Liver (tissue), 9 donors: ENCODE data around the gene HRC. TPM values are rescaled to one million over a fixed set of nuclear protein-coding genes. Genes with fewer than 3 reads are reported as not detected.

Source experiments
- DNase-seq: peaks from one replicate; pipeline ENCODE4 v3.0.0-alpha.2; 2017; ENCODE audit warnings: low spot score
- H3K27ac ChIP-seq, 2 donors: one replicate each; pipeline ENCODE4 v1.7.0; 2013; ENCODE audit warnings: inconsistent platforms in 2 of 2, low read length in 2 of 2, control low read depth in 1 of 2, low read depth in 1 of 2, mild to moderate bottlenecking in 1 of 2
- H3K27me3 ChIP-seq, 4 donors: one replicate each; pipeline versions ENCODE4 v1.6.1 to v1.7.0; 2013; ENCODE audit warnings: low read length in 3 of 4, inconsistent platforms in 1 of 4, mild to moderate bottlenecking in 1 of 4, moderate library complexity in 1 of 4; ENCODE audit not compliant: control insufficient read depth in 4 of 4, insufficient read depth in 4 of 4
- H3K36me3 ChIP-seq, 4 donors: one replicate each; pipeline versions ENCODE4 v1.6.1 to v1.7.0; 2013; ENCODE audit warnings: low read length in 3 of 4, mild to moderate bottlenecking in 3 of 4, low read depth in 1 of 4, moderate library complexity in 1 of 4; ENCODE audit not compliant: control insufficient read depth in 4 of 4, insufficient read depth in 3 of 4
- H3K4me1 ChIP-seq, 4 donors: one replicate each; pipeline versions ENCODE4 v1.6.1 to v1.7.0; 2013; ENCODE audit warnings: low read length in 3 of 4, mild to moderate bottlenecking in 3 of 4, moderate library complexity in 1 of 4; ENCODE audit not compliant: control insufficient read depth in 4 of 4, insufficient read depth in 4 of 4
- H3K4me3 ChIP-seq, 3 donors: one replicate each; pipeline versions ENCODE4 v1.6.1 to v1.7.0; 2013; ENCODE audit warnings: low read length in 3 of 3, control low read depth in 1 of 3, low read depth in 1 of 3, mild to moderate bottlenecking in 1 of 3
- H3K9ac ChIP-seq, 2 donors: one replicate each; pipeline ENCODE4 v1.7.0; 2013; ENCODE audit warnings: low read length in 2 of 2, mild to moderate bottlenecking in 2 of 2, moderate library complexity in 2 of 2, control low read depth in 1 of 2, low read depth in 1 of 2
- H3K9me3 ChIP-seq, 4 donors: one replicate each; pipeline versions ENCODE4 v1.6.1 to v1.7.0; 2013; ENCODE audit warnings: low read length in 3 of 4; ENCODE audit not compliant: control insufficient read depth in 4 of 4
- EGR1 ChIP-seq, 2 donors: IDR thresholded peaks; 2 replicates each; pipeline ENCODE4 v1.6.1; 2016 to 2018; ENCODE audit warnings: antibody characterized with exemption in 2 of 2, low read depth in 2 of 2
- FOXA1 ChIP-seq: IDR thresholded peaks from 2 replicates; pipeline ENCODE4 v1.6.1; 2016; ENCODE audit warnings: antibody characterized with exemption
- FOXA2 ChIP-seq: IDR thresholded peaks from 2 replicates; pipeline ENCODE4 v1.6.1; 2016; ENCODE audit warnings: antibody characterized with exemption
- GABPA ChIP-seq, 2 donors: IDR thresholded peaks in 1 of 2; conservative IDR thresholded peaks in 1 of 2; 2 replicates each; pipeline ENCODE4 v1.6.1; 2016; ENCODE audit warnings: antibody characterized with exemption in 2 of 2, mild to moderate bottlenecking in 1 of 2, moderate library complexity in 1 of 2
- HNF4A ChIP-seq, 2 donors: conservative IDR thresholded peaks; 2 replicates each; pipeline ENCODE4 v1.6.1; 2016; ENCODE audit warnings: antibody characterized with exemption in 2 of 2, mild to moderate bottlenecking in 2 of 2
- HNF4G ChIP-seq: IDR thresholded peaks from 2 replicates; pipeline ENCODE4 v1.6.1; 2016; ENCODE audit warnings: antibody characterized with exemption
- JUND ChIP-seq, 2 donors: IDR thresholded peaks; 2 replicates each; pipeline ENCODE4 v1.6.1; 2016; ENCODE audit warnings: antibody characterized with exemption in 2 of 2
- NR2F2 ChIP-seq: IDR thresholded peaks from 2 replicates; pipeline ENCODE4 v1.6.1; 2016; ENCODE audit warnings: antibody characterized with exemption
- RAD21 ChIP-seq, 2 donors: IDR thresholded peaks; 2 replicates each; pipeline ENCODE4 v1.6.1; 2016; ENCODE audit warnings: antibody characterized with exemption in 2 of 2, mild to moderate bottlenecking in 2 of 2
- RXRA ChIP-seq, 2 donors: IDR thresholded peaks; 2 replicates each; pipeline ENCODE4 v1.6.1; 2017 to 2018; ENCODE audit warnings: antibody characterized with exemption in 2 of 2, mild to moderate bottlenecking in 1 of 2
- SP1 ChIP-seq: IDR thresholded peaks from 2 replicates; pipeline ENCODE4 v1.6.1; 2018; ENCODE audit warnings: antibody characterized with exemption, mild to moderate bottlenecking
- TAF1 ChIP-seq: conservative IDR thresholded peaks from 2 replicates; pipeline ENCODE4 v1.6.1; 2016; ENCODE audit warnings: antibody characterized with exemption, mild to moderate bottlenecking
- YY1 ChIP-seq: IDR thresholded peaks from 2 replicates; pipeline ENCODE4 v1.6.1; 2016; ENCODE audit warnings: antibody characterized with exemption, mild to moderate bottlenecking
- WGBS: extraction: QIAGEN DNeasy Blood & Tissue Kit; methylation state at CpG from one replicate; pipeline ENCODE4 v1.1.7; 2013; 5-methylcytosine and 5-hydroxymethylcytosine counted together
- polyA plus RNA-seq, 2 donors: library from polyadenylated mRNA; stranded (reverse) in 1 of 2; unstranded in 1 of 2; fragments of 200-250 nt in 1 of 2; fragments of >200 nt in 1 of 2; fragmentation: Nextera tagmentation in 1 of 2; extraction: Ambion mirVana in 1 of 2; gene quantifications; one replicate each; pipeline versions ENCODE4 v1.2.1 to v1.2.3, GENCODE V29; 2013 to 2015
- total RNA-seq, 2 donors: library from RNA; depleted of rRNA; stranded (reverse); fragments of >200 nt; gene quantifications; one replicate each; pipeline ENCODE4 v1.2.3, GENCODE V29; 2014
- TF ChIP-seq, protein P1 (sequence below): IDR thresholded peaks from 2 replicates; pipeline ENCODE4 v1.6.1; 2016; ENCODE audit warnings: antibody characterized with exemption
- TF ChIP-seq, protein P2 (sequence below): fragments of 150-350 bp; IDR thresholded peaks from 2 replicates; pipeline ENCODE4 v1.5.1; 2017; ENCODE audit warnings: improper control_type of control experiment, low read depth, low read length; ENCODE audit not compliant: missing input control
- TF ChIP-seq, protein P3 (sequence below): IDR thresholded peaks from 2 replicates; pipeline ENCODE4 v1.6.1; 2016; ENCODE audit warnings: antibody characterized with exemption, mild to moderate bottlenecking
- TF ChIP-seq, protein P4 (sequence below): IDR thresholded peaks from 2 replicates; pipeline ENCODE4 v1.6.1; 2016; ENCODE audit warnings: antibody characterized with exemption
- TF ChIP-seq, protein P5 (sequence below): IDR thresholded peaks from 2 replicates; pipeline ENCODE4 v1.6.1; 2016; ENCODE audit warnings: antibody characterized with exemption
- donor health status: healthy.
- donor health status: healthy.
- donor health status: healthy.
- donor health status: healthy.
- donor health status: healthy.

The HRC gene
- total and polyA plus RNA-seq, 4 donors: 0.25 to 1.2 (median 0.84) TPM

DNA sequence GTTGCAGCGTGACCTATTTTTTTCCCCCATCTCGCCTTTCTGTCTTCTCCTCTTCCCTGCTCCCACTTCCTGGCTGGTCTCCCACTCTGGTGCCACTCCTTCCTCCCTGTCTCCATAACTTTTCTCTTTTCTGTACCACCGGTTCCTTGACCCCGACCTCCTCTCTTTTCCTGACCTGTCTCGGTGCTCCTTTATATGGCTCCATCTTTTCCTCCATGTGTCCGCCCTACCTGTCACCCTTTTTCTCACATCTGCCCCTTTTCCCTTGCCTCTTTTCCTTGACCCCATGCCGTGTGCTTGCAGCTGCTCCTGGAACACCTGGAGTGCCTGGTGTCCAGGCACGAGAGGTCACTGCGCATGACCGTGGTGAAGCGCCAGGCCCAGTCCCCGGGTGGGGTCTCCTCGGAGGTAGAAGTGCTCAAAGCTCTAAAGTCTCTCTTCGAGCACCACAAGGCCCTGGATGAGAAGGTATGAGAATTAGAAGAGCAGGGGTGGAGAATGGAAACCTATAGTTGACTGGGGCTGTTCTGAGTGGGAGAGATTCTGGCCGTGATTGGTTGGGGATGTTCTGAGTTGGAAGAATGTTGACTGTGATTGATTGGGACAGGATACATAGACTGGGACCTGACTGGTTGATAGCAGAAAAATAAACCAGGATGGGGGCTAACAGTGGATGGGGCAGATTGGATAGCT lies 26.5 kb downstream of the HRC start:
- TF ChIP-seq, protein P1, sequence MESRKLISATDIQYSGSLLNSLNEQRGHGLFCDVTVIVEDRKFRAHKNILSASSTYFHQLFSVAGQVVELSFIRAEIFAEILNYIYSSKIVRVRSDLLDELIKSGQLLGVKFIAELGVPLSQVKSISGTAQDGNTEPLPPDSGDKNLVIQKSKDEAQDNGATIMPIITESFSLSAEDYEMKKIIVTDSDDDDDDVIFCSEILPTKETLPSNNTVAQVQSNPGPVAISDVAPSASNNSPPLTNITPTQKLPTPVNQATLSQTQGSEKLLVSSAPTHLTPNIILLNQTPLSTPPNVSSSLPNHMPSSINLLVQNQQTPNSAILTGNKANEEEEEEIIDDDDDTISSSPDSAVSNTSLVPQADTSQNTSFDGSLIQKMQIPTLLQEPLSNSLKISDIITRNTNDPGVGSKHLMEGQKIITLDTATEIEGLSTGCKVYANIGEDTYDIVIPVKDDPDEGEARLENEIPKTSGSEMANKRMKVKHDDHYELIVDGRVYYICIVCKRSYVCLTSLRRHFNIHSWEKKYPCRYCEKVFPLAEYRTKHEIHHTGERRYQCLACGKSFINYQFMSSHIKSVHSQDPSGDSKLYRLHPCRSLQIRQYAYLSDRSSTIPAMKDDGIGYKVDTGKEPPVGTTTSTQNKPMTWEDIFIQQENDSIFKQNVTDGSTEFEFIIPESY: no peak
- TF ChIP-seq GABPA (IDR thresholded peaks at IDR 0.05 in 1 of 2, conservative IDR thresholded peaks at IDR 0.05 in 1 of 2) (no peak), RXRA (IDR thresholded peaks at IDR 0.05) (no peak), EGR1 (IDR thresholded peaks at IDR 0.05; ENCODE audit: low read depth in 2 of 2) (no peak), HNF4G (no peak), TAF1 (no peak), HNF4A (conservative IDR thresholded peaks at IDR 0.05) (no peak), FOXA1 (no peak), RAD21 (IDR thresholded peaks at IDR 0.05) (no peak), YY1 (no peak), NR2F2 (no peak), FOXA2 (no peak), SP1 (no peak), JUND (IDR thresholded peaks at IDR 0.05) (no peak)
- TF ChIP-seq, protein P2, sequence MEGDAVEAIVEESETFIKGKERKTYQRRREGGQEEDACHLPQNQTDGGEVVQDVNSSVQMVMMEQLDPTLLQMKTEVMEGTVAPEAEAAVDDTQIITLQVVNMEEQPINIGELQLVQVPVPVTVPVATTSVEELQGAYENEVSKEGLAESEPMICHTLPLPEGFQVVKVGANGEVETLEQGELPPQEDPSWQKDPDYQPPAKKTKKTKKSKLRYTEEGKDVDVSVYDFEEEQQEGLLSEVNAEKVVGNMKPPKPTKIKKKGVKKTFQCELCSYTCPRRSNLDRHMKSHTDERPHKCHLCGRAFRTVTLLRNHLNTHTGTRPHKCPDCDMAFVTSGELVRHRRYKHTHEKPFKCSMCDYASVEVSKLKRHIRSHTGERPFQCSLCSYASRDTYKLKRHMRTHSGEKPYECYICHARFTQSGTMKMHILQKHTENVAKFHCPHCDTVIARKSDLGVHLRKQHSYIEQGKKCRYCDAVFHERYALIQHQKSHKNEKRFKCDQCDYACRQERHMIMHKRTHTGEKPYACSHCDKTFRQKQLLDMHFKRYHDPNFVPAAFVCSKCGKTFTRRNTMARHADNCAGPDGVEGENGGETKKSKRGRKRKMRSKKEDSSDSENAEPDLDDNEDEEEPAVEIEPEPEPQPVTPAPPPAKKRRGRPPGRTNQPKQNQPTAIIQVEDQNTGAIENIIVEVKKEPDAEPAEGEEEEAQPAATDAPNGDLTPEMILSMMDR: no peak
- TF ChIP-seq, protein P3, sequence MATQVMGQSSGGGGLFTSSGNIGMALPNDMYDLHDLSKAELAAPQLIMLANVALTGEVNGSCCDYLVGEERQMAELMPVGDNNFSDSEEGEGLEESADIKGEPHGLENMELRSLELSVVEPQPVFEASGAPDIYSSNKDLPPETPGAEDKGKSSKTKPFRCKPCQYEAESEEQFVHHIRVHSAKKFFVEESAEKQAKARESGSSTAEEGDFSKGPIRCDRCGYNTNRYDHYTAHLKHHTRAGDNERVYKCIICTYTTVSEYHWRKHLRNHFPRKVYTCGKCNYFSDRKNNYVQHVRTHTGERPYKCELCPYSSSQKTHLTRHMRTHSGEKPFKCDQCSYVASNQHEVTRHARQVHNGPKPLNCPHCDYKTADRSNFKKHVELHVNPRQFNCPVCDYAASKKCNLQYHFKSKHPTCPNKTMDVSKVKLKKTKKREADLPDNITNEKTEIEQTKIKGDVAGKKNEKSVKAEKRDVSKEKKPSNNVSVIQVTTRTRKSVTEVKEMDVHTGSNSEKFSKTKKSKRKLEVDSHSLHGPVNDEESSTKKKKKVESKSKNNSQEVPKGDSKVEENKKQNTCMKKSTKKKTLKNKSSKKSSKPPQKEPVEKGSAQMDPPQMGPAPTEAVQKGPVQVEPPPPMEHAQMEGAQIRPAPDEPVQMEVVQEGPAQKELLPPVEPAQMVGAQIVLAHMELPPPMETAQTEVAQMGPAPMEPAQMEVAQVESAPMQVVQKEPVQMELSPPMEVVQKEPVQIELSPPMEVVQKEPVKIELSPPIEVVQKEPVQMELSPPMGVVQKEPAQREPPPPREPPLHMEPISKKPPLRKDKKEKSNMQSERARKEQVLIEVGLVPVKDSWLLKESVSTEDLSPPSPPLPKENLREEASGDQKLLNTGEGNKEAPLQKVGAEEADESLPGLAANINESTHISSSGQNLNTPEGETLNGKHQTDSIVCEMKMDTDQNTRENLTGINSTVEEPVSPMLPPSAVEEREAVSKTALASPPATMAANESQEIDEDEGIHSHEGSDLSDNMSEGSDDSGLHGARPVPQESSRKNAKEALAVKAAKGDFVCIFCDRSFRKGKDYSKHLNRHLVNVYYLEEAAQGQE: no peak
- TF ChIP-seq, protein P4, sequence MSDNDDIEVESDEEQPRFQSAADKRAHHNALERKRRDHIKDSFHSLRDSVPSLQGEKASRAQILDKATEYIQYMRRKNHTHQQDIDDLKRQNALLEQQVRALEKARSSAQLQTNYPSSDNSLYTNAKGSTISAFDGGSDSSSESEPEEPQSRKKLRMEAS: no peak
- TF ChIP-seq, protein P5, sequence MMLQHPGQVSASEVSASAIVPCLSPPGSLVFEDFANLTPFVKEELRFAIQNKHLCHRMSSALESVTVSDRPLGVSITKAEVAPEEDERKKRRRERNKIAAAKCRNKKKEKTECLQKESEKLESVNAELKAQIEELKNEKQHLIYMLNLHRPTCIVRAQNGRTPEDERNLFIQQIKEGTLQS: no peak
- H3K36me3 ChIP-seq: no peaks in the 10 kb centered on the region
- no peak for DNase-seq
- WGBS: 69% methylated on average over 15 of the region's 15 CpGs
- no peak overlapping the region for H3K27ac ChIP-seq
- no peak overlapping the region for H3K9ac ChIP-seq
- H3K27me3 ChIP-seq: no peaks in the 10 kb centered on the region
- H3K4me3 ChIP-seq: no peak overlapping the region
- H3K4me1 ChIP-seq: peaks cover 0 to 14% (median 10%) of the 10 kb centered on the region in 4 donors
- no peaks in the 10 kb centered on the region for H3K9me3 ChIP-seq
